Esophagus squamous epithelium (tissue), 4 donors: ENCODE results near the gene SMYD3.

Experiments used
- CTCF ChIP-seq, 6 experiments: fragments of 450-650 bp in 4 of 6; fragments of 200-600 bp in 2 of 6; sonication (generic) in 2 of 6; IDR thresholded peaks; one replicate each; pipeline ENCODE4 v1.5.1; 2016 to 2019; ENCODE audit warnings: antibody characterized with exemption in 6 of 6, mild to moderate bottlenecking in 4 of 6, moderate library complexity in 4 of 6
- POLR2A ChIP-seq, 4 donors: fragments of 450-650 bp; IDR thresholded peaks; one replicate each; pipeline ENCODE4 v1.6.1; 2017; ENCODE audit warnings: antibody characterized with exemption in 4 of 4, mild to moderate bottlenecking in 4 of 4, moderate library complexity in 3 of 4

GRCh38 chr1:246417813-246418564 lies 89.1 kb downstream of the SMYD3 start:
- no peak for TF ChIP-seq CTCF (IDR thresholded peaks at IDR 0.05)
- TF ChIP-seq POLR2A (IDR thresholded peaks at IDR 0.05): no peak
